IgD-negative memory B cell (primary cell): ENCODE results near the gene SNCG. TPM values are rescaled to one million over a fixed set of nuclear protein-coding genes. Genes with fewer than 3 reads are reported as not detected.
"Not testable (repeated sequence)": the region's sequence is repeated elsewhere in the genome, so short reads cannot be mapped to it uniquely, and the experiment has no call there.

Source experiments
- H3K27ac Mint-ChIP-seq, 3 donors: one replicate each; pipeline ENCODE4 v1.8.0; 2020 to 2022; ENCODE audit warnings: mild to moderate bottlenecking in 3 of 3, mixed read lengths in 3 of 3, moderate library complexity in 1 of 3
- H3K27me3 Mint-ChIP-seq: one replicate; pipeline ENCODE4 v1.8.0; 2021; ENCODE audit warnings: mixed read lengths
- H3K36me3 Mint-ChIP-seq: one replicate; pipeline ENCODE4 v1.8.0; 2020; ENCODE audit warnings: mild to moderate bottlenecking, mixed read lengths
- H3K4me1 Mint-ChIP-seq, 3 donors: one replicate each; pipeline ENCODE4 v1.8.0; 2020 to 2022; ENCODE audit warnings: mixed read lengths in 3 of 3, mild to moderate bottlenecking in 1 of 3
- H3K4me3 Mint-ChIP-seq, 4 donors: one replicate each; pipeline ENCODE4 v1.8.0; 2020 to 2022; ENCODE audit warnings: mild to moderate bottlenecking in 4 of 4, mixed read lengths in 4 of 4, moderate library complexity in 3 of 4
- H3K9me3 Mint-ChIP-seq, 3 donors: one replicate each; pipeline ENCODE4 v1.8.0; 2020 to 2021; ENCODE audit warnings: mixed read lengths in 3 of 3, mild to moderate bottlenecking in 1 of 3
- polyA plus RNA-seq: library from polyadenylated mRNA; unstranded; fragments of 300-500 nt; fragmentation: Illumina TruSeq; gene quantifications from one replicate; pipeline ENCODE4 v1.2.3, GENCODE V29; 2021

The SNCG gene
- polyA plus RNA-seq, result not detected

- Mint-ChIP-seq H3K27ac (no peak within 1 kb of the TSS), H3K4me3 (peak within 1 kb of the TSS in 1 of 4 donors; percentile 61), H3K36me3 (no peaks in the 10 kb centered on the region)
These were observed at the start of gene SNCG for GRCh38 chr10:86958116-86958900. Gene SNCG (plus strand): TSS chr10:86958599. CDS start chr10:86958698, 99 bp downstream.

DNA sequence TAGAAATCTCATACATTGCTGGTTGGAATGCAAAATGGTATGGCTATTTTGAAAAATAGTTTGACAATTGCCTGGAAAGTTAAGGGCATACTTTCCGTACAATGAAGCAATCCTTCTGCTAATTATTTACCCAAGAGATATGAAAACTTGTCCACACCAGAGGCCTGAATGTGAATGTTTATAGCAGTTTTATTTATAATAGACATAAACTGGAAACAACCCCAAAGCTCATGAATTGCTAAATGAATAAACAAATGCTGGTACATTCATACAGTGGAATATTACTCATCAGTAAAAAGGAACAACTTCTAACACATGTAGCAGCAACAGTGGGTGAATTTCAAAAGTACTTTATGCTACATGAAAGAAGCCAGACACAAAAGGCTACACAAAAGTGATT lies 43.7 kb upstream of the SNCG start:
- H3K4me1 Mint-ChIP-seq, result no peaks in the 10 kb centered on the region
- H3K27me3 Mint-ChIP-seq, result no peaks in the 10 kb centered on the region
- no peak overlapping the region for H3K27ac Mint-ChIP-seq
- H3K36me3 Mint-ChIP-seq, result peaks cover 16% of the 10 kb centered on the region
- no peaks in the 10 kb centered on the region for H3K9me3 Mint-ChIP-seq
- no peak overlapping the region for H3K4me3 Mint-ChIP-seq

More at GRCh38 chr10:86958116-86958900, at the start of gene SNCG:
- no peaks in the 10 kb centered on the region for H3K4me1 Mint-ChIP-seq
- no peaks in the 10 kb centered on the region for H3K9me3 Mint-ChIP-seq
- H3K27me3 Mint-ChIP-seq, result peaks cover 8% of the 10 kb centered on the region

DNA sequence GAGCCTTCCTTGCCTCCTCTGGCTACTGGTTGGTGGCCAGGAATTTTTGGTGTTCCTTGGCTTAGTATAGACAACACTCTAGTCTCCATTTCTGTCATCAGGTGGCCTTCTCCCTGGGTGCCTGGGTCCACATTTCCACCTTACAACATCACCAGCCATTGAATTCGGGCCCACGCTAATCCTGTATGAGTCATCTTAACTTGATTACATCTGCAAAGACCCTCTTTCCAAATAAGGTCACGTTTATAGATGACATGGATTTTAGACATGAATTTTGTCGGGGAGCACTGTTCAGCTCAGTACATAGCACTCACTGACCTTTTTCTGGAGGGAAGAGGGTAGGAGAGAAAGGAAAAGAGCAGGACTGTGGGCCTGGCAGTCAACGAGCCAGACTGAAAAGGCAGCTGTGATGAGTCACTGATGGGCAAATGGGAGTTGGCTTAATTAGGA lies 40.4 kb upstream of the SNCG start:
- Mint-ChIP-seq H3K9me3 (no peaks in the 10 kb centered on the region), H3K27ac (no peak overlapping the region), H3K36me3 (peaks cover 12% of the 10 kb centered on the region), H3K27me3 (no peaks in the 10 kb centered on the region), H3K4me3 (no peak overlapping the region), H3K4me1 (no peaks in the 10 kb centered on the region)

GRCh38 chr10:86922553-86922961 lies 35.8 kb upstream of the SNCG start:
- peak overlapping the region in 1 of 3 donors; percentile 24 for H3K27ac Mint-ChIP-seq
- H3K36me3 Mint-ChIP-seq, result peaks cover 2% of the 10 kb centered on the region
- H3K9me3 Mint-ChIP-seq, result no peaks in the 10 kb centered on the region
- H3K4me1 Mint-ChIP-seq, result no peaks in the 10 kb centered on the region
- H3K4me3 Mint-ChIP-seq, result no peak overlapping the region
- no peaks in the 10 kb centered on the region for H3K27me3 Mint-ChIP-seq

DNA sequence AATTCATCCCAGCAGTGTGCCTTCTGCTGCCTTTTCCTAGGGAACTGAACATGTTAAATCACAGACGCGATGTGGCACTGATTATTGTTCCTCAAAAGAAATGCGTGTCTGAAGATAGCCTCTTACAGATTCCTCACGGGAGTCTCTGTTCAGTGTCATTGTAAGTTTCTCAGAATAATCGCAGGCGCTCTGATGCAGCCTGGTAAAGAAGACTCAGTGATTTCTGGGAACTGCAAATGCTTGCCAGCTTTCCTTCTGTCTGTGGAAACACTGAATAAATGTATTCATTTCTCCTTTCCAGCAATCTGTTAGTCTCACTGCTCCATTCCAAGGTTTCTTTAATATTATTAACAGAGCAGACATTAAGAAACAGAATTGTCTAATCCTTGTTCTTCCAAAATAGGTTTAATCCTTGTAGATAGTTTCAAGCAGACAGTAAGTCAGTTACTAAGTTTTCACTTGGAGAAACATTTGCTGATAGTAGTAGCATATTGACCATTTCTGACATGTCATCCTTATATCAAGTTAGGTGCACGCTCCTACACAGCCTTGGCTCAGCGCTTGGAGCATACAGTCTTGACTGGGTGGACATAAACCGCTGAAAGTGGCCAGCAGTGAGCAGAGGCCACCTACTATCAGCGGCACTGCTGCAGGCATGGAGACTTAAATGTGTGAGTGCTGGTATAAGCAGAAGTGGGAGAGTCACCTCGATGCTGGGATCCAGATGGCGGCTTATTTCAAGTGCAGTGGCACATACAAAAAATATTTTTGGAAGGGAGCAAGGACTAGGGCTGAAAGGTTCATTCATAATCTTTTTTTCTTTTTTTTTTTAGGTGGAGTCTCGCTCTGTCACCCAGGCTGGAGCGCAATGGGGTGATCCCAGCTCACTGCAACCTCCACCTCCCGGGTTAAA lies 28.7 kb upstream of the SNCG start:
- no peak overlapping the region for H3K27ac Mint-ChIP-seq
- no peaks in the 10 kb centered on the region for H3K4me1 Mint-ChIP-seq
- H3K27me3 Mint-ChIP-seq, result no peaks in the 10 kb centered on the region
- no peak overlapping the region for H3K4me3 Mint-ChIP-seq
- peaks cover 5% of the 10 kb centered on the region for H3K36me3 Mint-ChIP-seq
- H3K9me3 Mint-ChIP-seq, result no peaks in the 10 kb centered on the region

DNA sequence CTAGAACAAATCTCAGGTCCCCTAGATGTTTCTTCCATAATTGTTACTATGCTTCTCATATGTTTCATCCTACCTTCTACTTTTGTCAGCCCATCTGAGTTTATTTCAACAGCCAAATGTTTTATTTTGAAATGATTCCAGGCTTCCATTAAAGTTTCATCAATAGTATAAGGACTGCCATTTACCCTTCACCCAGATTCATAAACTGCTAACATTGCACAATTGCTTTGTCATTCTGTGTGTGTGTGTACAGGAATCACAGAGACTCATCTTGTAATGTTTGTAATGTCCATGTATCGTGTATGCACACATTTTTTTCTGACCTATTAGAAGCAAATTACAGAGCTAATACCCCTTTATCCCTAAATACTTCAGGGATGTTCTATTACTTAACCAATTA lies 26.5 kb upstream of the SNCG start:
- Mint-ChIP-seq H3K4me1 (peaks cover 0 to 1% (median 0%) of the 10 kb centered on the region in 3 donors), H3K36me3 (peaks cover 5% of the 10 kb centered on the region), H3K27ac (no peak overlapping the region), H3K27me3 (no peaks in the 10 kb centered on the region), H3K4me3 (no peak overlapping the region), H3K9me3 (no peaks in the 10 kb centered on the region)

GRCh38 chr10:86932674-86933073 lies 25.7 kb upstream of the SNCG start:
- Mint-ChIP-seq H3K27me3 (no peaks in the 10 kb centered on the region), H3K4me3 (no peak overlapping the region), H3K9me3 (no peaks in the 10 kb centered on the region), H3K4me1 (peaks cover 0 to 1% (median 0%) of the 10 kb centered on the region in 3 donors), H3K27ac (no peak overlapping the region), H3K36me3 (peaks cover 5% of the 10 kb centered on the region)

- not testable (repeated sequence) for H3K36me3 Mint-ChIP-seq, H3K4me3 Mint-ChIP-seq, H3K9me3 Mint-ChIP-seq, H3K4me1 Mint-ChIP-seq, H3K27ac Mint-ChIP-seq, H3K27me3 Mint-ChIP-seq
These were observed 24.2 kb upstream of the SNCG start for GRCh38 chr10:86934162-86934711.

- Mint-ChIP-seq H3K27me3 (no peaks in the 10 kb centered on the region), H3K4me3 (no peak overlapping the region), H3K27ac (no peak overlapping the region), H3K36me3 (peaks cover 2% of the 10 kb centered on the region), H3K9me3 (no peaks in the 10 kb centered on the region), H3K4me1 (peaks cover 0 to 1% (median 1%) of the 10 kb centered on the region in 3 donors)
These were observed 21.5 kb upstream of the SNCG start for GRCh38 chr10:86936661-86937501.

DNA sequence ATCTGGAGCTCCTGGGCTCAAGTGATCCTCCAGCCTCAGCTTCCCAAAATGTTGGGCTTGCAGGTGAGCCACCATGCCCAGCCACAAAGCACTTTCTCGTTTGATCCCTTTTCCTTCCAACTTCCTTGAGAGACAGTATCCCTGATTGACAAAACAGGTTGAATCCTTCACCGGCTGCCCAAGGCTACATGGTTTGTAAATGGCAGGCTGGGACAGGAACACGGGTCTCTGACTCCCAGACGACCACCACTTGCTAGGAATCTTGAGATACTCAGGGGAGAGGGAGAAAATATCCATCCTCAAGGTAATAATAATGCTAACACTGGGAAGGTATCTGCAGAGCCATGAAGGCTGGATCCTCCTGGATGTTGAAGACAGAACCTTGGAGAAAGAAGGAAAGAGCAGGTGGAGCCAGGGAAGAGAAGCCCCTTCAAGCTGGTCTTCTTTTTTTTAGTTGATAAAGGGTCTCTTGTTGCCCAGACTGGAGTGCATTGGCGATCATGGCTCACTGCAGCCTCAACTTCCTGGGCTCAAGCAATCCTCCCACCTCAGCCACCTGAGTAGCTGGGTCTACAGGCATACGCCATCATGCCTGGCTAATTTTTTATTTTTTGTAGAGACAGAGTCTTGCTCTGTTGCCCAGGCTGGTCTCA lies 20.8 kb upstream of the SNCG start:
- Mint-ChIP-seq H3K9me3 (no peaks in the 10 kb centered on the region), H3K27ac (no peak overlapping the region)

DNA sequence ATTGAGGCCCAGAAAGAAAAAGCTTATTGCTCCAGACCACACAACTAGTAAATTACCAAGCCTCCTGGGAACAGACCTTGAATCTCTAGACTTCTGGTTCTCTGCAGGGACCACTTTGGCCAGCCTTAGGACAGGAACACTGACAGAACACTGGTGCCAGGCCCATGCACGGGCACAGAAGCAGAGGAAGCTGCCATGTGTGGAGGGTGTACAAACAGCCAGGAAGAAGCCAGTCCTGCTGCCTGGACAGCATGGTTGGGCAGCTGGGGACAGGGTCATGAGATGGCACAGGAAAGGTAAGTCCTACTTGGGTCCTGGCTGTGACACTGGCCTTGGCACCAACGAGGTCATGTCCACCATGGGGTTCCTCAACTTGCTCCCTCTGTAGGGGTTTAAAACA lies 20.1 kb upstream of the SNCG start:
- no peak overlapping the region for H3K4me3 Mint-ChIP-seq
- H3K27me3 Mint-ChIP-seq, result no peaks in the 10 kb centered on the region
- no peaks in the 10 kb centered on the region for H3K9me3 Mint-ChIP-seq
- peak overlapping the region in 1 of 3 donors; percentile 53 for H3K27ac Mint-ChIP-seq
- no peaks in the 10 kb centered on the region for H3K36me3 Mint-ChIP-seq
- H3K4me1 Mint-ChIP-seq, result peaks cover 0 to 1% (median 1%) of the 10 kb centered on the region in 3 donors

More for the DNA sequence above, 20.8 kb upstream of the SNCG start:
- H3K27me3 Mint-ChIP-seq, result no peaks in the 10 kb centered on the region
- H3K36me3 Mint-ChIP-seq, result peaks cover 2% of the 10 kb centered on the region
- H3K4me1 Mint-ChIP-seq, result peaks cover 0 to 1% (median 1%) of the 10 kb centered on the region in 3 donors
- peak overlapping the region in 1 of 4 donors; percentile 41 for H3K4me3 Mint-ChIP-seq

DNA sequence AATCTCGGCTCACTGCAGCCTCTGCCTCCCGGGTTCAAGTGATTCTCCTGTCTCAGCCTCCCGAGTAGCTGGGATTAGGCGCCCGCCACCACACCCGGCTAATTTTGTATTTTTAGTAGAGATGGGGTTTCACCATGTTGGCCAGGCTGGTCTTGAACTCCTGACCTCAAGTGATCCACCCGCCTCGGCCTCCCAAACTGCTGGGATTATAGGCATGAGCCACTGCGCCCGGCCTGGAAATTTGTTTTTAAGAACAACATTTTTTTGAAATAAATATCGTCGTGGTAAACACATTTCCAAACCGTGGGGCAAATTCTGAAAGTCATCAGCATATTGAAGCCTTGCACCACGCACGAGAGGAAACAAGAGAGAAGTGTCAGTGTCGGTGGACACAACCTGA lies 18.3 kb upstream of the SNCG start:
- not testable (repeated sequence) for H3K27me3 Mint-ChIP-seq, H3K36me3 Mint-ChIP-seq, H3K4me1 Mint-ChIP-seq, H3K27ac Mint-ChIP-seq, H3K9me3 Mint-ChIP-seq
- peak overlapping the region in 2 of 4 donors; percentile 68 to 76 for H3K4me3 Mint-ChIP-seq

- H3K36me3 Mint-ChIP-seq, result no peaks in the 10 kb centered on the region
- no peak overlapping the region for H3K4me3 Mint-ChIP-seq
- H3K27ac Mint-ChIP-seq, result no peak overlapping the region
- H3K9me3 Mint-ChIP-seq, result no peaks in the 10 kb centered on the region
- no peaks in the 10 kb centered on the region for H3K27me3 Mint-ChIP-seq
- peaks cover 0 to 1% (median 1%) of the 10 kb centered on the region in 3 donors for H3K4me1 Mint-ChIP-seq
These were observed 17.7 kb upstream of the SNCG start for GRCh38 chr10:86940677-86941076.

DNA sequence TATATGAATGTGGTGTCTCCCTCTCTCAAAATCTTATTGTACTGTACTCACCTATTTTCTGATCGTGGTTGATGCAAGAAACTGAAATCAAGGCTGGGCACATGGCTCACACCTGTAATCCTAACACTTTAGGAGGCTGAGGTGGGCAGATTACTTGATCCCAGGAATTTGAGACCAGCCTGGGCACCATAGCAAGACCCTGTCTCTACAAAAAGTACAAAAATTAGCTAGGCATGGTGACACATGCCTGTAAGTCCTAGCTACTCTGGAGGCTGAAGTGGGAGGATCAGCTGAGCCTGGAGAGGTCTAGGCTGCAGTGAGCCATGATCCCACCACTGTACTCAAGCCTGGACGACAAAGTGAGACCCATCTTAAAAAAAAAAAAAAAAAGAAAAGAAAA lies 17.0 kb upstream of the SNCG start:
- H3K4me1 Mint-ChIP-seq, result peaks cover 0 to 1% (median 0%) of the 10 kb centered on the region in 3 donors
- H3K27ac Mint-ChIP-seq, result no peak overlapping the region
- no peaks in the 10 kb centered on the region for H3K9me3 Mint-ChIP-seq
- H3K4me3 Mint-ChIP-seq, result no peak overlapping the region
- H3K36me3 Mint-ChIP-seq, result no peaks in the 10 kb centered on the region
- H3K27me3 Mint-ChIP-seq, result peaks cover 2% of the 10 kb centered on the region
